Coronary artery (tissue), 2 donors: Measurements from ENCODE around the gene CAMK4.
A peak's percentile ranks its signal among the peaks of the same experiment; 100 is the strongest.

Source experiments
- DNase-seq: peaks from one replicate; pipeline ENCODE4 v3.0.0-alpha.2; 2017; ENCODE audit warnings: low spot score
- H3K27ac ChIP-seq, 2 donors: fragments of 200-600 bp; sonication (generic); one replicate each; pipeline ENCODE4 v1.5.1; 2016 to 2019
- H3K4me3 ChIP-seq: fragments of 200-600 bp; sonication (generic); 2 replicates; pipeline ENCODE4 v1.5.1; 2016; ENCODE audit warnings: mild to moderate bottlenecking, moderate library complexity
- CTCF ChIP-seq: fragments of 200-600 bp; sonication (generic); IDR thresholded peaks from one replicate; pipeline ENCODE4 v1.5.1; 2019; ENCODE audit warnings: antibody characterized with exemption

The CAMK4 gene

DNA sequence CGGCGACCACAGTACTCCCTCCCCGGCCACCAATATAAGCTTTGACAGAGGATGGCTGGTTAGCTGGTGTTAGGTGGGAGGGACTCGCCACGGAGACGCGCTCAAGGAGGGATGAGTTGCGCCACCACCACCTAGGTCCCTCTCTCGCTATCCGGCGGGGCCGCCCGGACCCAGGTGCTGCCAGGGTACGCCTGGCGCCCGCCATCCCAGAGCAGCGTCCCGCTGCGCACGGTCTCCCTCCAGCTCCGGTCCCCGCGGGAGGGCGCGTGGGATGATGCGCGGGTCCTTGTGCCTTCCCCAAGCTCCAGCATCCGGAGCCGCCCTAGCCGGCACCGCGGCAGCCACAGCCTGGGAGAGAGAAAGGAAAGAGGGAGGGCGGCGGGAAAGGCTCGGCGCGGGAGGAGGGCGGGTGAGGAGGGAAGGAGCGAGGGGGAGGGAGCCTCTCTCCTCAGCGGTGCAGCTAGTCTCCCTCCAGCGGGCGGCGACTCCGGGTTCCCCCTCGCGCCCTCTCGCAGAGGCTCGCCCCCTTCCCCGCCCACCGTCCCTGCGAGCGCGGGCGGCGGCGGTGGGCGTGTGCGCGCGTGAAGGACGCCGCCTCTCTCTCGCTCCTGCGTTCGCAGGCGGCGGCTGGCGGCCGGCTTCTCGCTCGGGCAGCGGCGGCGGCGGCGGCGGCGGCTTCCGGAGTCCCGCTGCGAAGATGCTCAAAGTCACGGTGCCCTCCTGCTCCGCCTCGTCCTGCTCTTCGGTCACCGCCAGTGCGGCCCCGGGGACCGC, at the start of gene CAMK4:
Gene CAMK4, plus strand, starts transcription at position 598 of the 774 bp plus-strand sequence. Its CDS starts 100 bp downstream, at position 698.
- peak; percentile 74 for DNase-seq
- Histone ChIP-seq H3K4me3 (peak within 1 kb of the TSS; percentile 71), H3K27ac (no peak within 1 kb of the TSS)
- TF ChIP-seq CTCF, result no peak

DNA sequence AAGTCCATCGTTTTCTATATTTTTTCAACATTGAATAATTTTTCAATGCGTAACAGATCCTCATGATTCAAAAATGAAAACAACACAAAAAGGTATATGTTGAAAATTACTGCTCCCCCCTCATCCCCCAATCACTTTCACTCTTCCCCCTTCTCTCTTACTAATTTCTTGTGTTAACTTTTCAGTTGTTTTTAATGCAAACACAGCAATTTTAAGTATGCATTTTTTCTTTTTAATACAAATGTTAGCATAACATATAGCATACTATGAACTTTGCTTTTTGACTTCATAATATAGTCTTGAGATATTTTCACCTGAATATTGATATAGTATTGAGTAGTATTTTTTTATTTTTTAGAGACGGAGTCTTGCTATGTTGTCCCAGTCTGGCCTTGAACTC, 41.1 kb upstream of the CAMK4 start:
- no peak overlapping the region for H3K4me3 ChIP-seq
- no peak for TF ChIP-seq CTCF
- DNase-seq, result no peak
- H3K27ac ChIP-seq, result no peak overlapping the region

DNA sequence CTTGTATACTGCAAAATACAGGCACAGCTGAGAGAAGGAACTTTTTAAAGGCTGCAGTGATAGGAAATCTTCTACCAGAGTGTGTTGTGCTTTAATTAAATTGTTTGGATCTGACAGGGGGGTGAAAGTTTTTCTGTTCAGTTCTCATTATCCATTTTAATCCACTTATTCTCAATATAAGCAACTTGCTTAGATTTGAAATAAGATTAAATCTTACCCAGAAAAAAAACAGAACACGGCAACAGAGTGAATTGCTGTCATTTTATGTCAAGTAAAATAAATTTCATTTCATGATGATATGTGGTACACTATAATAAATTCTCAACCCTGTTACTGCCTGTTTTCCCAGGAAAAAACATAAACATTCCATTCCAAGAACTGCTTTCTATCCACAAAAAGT, 37.1 kb upstream of the CAMK4 start:
- H3K4me3 ChIP-seq, result no peak overlapping the region
- no peak for DNase-seq
- H3K27ac ChIP-seq, result no peak overlapping the region
- TF ChIP-seq CTCF, result no peak

DNA sequence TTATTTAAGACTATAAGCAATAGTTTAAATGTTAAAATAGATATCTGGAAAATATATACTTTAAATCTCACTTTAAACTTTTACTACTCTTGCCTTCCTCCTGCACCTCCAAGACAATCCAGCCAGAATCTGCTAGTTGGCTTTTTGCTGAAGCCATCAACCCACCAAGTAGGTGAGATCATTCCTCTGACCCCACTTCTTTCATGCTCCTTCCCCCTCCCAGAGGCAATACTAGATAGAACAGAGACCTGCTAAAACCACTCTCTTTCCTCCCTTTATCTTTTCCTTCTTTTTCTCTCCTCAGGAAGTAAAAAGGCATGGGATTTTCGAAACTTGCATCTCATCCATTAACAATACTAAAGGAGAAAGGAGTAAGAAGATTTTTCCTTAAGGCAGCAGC, 30.1 kb upstream of the CAMK4 start:
- Histone ChIP-seq H3K4me3 (no peak overlapping the region), H3K27ac (no peak overlapping the region)
- no peak for TF ChIP-seq CTCF
- no peak for DNase-seq

GRCh38 chr5:111194925-111195324, 29.3 kb upstream of the CAMK4 start:
- no peak for DNase-seq
- Histone ChIP-seq H3K4me3 (no peak overlapping the region), H3K27ac (no peak overlapping the region)
- no peak for TF ChIP-seq CTCF

DNA sequence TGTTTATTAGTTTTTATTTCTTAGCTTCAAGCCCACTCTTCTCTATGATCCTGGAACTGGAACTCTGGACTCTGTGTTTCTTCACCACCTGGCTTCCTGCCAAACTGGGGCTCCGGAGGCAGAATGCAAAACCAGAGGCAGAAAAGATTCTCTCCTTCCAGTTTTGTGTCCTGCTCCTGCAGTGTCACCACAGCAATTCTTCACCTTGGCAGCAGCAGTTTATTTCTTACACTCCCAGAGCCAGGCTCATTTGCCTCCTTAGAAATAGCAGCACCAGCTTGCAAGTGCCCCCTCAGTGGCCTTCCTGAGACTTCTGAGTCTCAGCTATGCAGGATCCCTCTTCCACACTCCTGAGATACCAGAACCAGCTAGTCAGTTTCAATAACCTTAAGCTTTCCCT, 26.7 kb upstream of the CAMK4 start:
- no peak for TF ChIP-seq CTCF
- DNase-seq, result no peak
- Histone ChIP-seq H3K4me3 (no peak overlapping the region), H3K27ac (no peak overlapping the region)

DNA sequence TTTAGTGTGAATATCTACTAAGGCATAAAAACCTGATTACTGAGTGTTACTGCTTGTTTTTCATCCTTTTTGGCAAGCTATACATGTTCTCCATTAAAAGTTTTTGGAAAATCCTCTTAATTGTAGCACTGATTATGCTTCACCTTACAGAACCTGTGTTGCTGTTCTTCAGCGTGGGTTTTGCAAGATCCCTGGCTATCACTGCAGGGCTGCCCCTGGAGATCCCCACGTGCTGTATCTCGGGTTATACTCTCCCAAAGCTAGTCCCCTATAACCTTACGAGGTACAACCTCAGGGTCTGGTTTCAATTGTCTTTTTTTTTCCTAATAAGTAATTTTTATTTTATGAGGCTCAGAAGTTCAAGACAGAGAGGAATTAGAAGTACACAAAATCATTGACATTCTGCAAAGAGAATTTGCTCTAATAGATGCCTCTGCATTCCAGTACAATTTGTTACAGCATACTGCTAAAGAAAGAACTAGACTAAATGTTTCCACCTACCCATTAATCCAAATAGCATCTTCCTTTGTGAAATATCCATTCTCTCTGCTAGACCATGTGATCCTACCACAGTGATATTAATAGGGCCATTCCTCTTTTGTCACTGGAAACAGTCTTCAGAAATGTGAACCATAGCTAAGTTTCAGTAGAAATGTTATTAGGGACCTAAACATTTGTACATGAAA, 25.8 kb upstream of the CAMK4 start:
- no peak for TF ChIP-seq CTCF
- H3K4me3 ChIP-seq, result no peak overlapping the region
- no peak for DNase-seq

More for the DNA sequence above, 25.8 kb upstream of the CAMK4 start:
- no peak overlapping the region for H3K27ac ChIP-seq
